ENCODE measurements around the gene SMG6. TPM values are rescaled to one million over a fixed set of nuclear protein-coding genes. Genes with fewer than 3 reads are reported as not detected.

Gene SMG6
- total and polyA plus RNA-seq, 2 of the 13 experiments (the other 11 are each of a cell fraction or from before 2014, with no cell fraction given), result 4.6 to 14.6 TPM

- TF ChIP-seq ZNF318 (CRISPR knock-in tag; IDR thresholded peaks at IDR 0.05), result no peak; the same call in 1 of the 2 replicates
- no peak for TF ChIP-seq ZNF737 (CRISPR knock-in tag; IDR thresholded peaks at IDR 0.05; ENCODE audit: borderline replicate concordance)
- TF ChIP-seq ZNF337 (CRISPR knock-in tag; IDR thresholded peaks at IDR 0.05; ENCODE audit: borderline replicate concordance, low read depth), result no peak
- no peak for TF ChIP-seq SNAPC2 (CRISPR knock-in tag; IDR thresholded peaks at IDR 0.05)
- no peak for TF ChIP-seq ZNF550 (CRISPR knock-in tag; IDR thresholded peaks at IDR 0.05; ENCODE audit: borderline replicate concordance)
- TF ChIP-seq SRSF4 (IDR thresholded peaks at IDR 0.05; ENCODE audit: low read depth, low read length, poor library complexity, severe bottlenecking), result no peak
- no peak for TF ChIP-seq TBX3 (IDR thresholded peaks at IDR 0.05; ENCODE audit: borderline replicate concordance)
- TF ChIP-seq HNF4A (CRISPR knock-in tag; IDR thresholded peaks at IDR 0.05), result no peak
- peak; percentile 45; the same call in 1 of the 2 replicates for TF ChIP-seq SALL1 (CRISPR knock-in tag; IDR thresholded peaks at IDR 0.05)
- TF ChIP-seq DR1 (CRISPR knock-in tag; IDR thresholded peaks at IDR 0.05), result no peak
- 0 out of 2 replicates have a peak, but pooled peaks have one; percentile 48 for TF ChIP-seq DNMT1 (CRISPR knock-in tag; IDR thresholded peaks at IDR 0.05)
- no peak for TF ChIP-seq ZNF800 (CRISPR knock-in tag; IDR thresholded peaks at IDR 0.05)
- TF ChIP-seq THAP11 (CRISPR knock-in tag; IDR thresholded peaks at IDR 0.05), result no peak
- no peak for TF ChIP-seq NR2F1 (CRISPR knock-in tag; IDR thresholded peaks at IDR 0.05)
- peak; percentile 34; the same call in 1 of the 2 replicates for TF ChIP-seq PATZ1 (CRISPR knock-in tag; IDR thresholded peaks at IDR 0.05)
- TF ChIP-seq HDAC1 (CRISPR knock-in tag; IDR thresholded peaks at IDR 0.05), result peak; percentile 20; the same call in 1 of the 2 replicates
Observed at GRCh38 chr17:2049333-2050299, 254.0 kb downstream of the SMG6 start (continued).

All from HepG2 (cell line).